Measurements from ENCODE around the gene SLC35E1. TPM values are rescaled to one million over a fixed set of nuclear protein-coding genes. Genes with fewer than 3 reads are reported as not detected.

SLC35E1 gene
- total RNA-seq, 2 donors from 2014 or later: 42.0 to 69.1 TPM

DNA sequence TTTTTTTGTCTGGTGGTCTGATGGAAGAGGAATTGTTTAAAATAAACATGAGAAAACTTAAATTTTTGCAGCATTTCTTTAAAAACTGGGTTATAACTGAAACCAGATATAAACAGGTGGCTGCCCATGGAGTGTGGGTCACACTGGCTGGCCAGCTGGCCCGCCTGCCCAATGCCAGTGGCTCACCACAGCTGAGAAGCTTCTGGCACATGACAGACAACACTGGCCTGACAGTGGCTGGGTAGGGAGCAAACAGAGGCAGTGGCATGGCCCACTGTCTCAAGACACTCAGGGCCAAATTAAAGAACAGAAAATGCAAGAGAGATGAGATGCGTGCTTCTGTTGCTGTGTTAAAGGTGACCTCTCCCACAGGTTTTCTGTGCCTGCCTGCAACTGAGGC is 3.1 kb upstream of the SLC35E1 start:
- peaks cover 4 to 11% of the 10 kb centered on the region in 2 donors for H3K36me3 ChIP-seq
- peaks cover 21% of the 10 kb centered on the region for H3K4me1 ChIP-seq (replicated peaks)
- no peak overlapping the region for H3K4me3 ChIP-seq
- H3K27me3 ChIP-seq (replicated peaks; ENCODE audit: insufficient read depth): no peaks in the 10 kb centered on the region
- TF ChIP-seq, protein P1, sequence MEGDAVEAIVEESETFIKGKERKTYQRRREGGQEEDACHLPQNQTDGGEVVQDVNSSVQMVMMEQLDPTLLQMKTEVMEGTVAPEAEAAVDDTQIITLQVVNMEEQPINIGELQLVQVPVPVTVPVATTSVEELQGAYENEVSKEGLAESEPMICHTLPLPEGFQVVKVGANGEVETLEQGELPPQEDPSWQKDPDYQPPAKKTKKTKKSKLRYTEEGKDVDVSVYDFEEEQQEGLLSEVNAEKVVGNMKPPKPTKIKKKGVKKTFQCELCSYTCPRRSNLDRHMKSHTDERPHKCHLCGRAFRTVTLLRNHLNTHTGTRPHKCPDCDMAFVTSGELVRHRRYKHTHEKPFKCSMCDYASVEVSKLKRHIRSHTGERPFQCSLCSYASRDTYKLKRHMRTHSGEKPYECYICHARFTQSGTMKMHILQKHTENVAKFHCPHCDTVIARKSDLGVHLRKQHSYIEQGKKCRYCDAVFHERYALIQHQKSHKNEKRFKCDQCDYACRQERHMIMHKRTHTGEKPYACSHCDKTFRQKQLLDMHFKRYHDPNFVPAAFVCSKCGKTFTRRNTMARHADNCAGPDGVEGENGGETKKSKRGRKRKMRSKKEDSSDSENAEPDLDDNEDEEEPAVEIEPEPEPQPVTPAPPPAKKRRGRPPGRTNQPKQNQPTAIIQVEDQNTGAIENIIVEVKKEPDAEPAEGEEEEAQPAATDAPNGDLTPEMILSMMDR (IDR thresholded peaks at IDR 0.05): no peak
- no peak for TF ChIP-seq POLR2A (IDR thresholded peaks at IDR 0.05)
- TF ChIP-seq POLR2AphosphoS5 (IDR thresholded peaks at IDR 0.05): no peak
- intact Hi-C loops (cut with DNase I): no loop called here
- no peak overlapping the region for H3K27ac ChIP-seq
- DNase-seq (ENCODE audit: low spot score): no peak
- 85% methylated on average over 2 of the region's 2 CpGs for WGBS
- H3K9me3 ChIP-seq: no peaks in the 10 kb centered on the region

DNA sequence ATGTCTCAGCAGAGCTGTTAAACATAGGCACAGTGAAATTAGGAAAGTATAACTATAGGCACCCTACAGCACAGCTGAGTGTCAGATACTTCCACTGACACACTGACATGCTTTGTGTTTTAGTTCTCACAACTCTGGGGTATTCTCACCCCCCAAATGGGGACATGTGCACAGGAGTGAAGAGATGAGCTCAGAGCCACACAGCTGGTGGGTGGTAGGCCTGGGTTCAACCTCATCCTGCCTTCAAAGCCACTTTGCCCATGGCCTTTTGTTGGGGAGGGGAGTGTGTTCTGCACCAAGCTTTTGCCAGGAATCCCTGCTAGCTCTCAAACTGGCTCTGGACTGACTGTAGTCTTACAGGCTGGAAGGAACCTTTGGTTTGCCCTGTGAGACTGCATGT is 1.7 kb upstream of the SLC35E1 start:
- no peak for DNase-seq (ENCODE audit: low spot score)
- TF ChIP-seq, protein P1 (IDR thresholded peaks at IDR 0.05): no peak
- TF ChIP-seq POLR2A (IDR thresholded peaks at IDR 0.05) (no peak), POLR2AphosphoS5 (IDR thresholded peaks at IDR 0.05) (no peak)
- H3K9me3 ChIP-seq: no peaks in the 10 kb centered on the region
- peaks cover 21% of the 10 kb centered on the region for H3K4me1 ChIP-seq (replicated peaks)
- H3K27me3 ChIP-seq (replicated peaks; ENCODE audit: insufficient read depth): no peaks in the 10 kb centered on the region
- peak overlapping the region in 1 of 2 donors; percentile 84 for H3K27ac ChIP-seq
- intact Hi-C loops (cut with DNase I): loop anchor here (5.0 kb wide), 1 partner anchor 53 kb away; the partner anchor contains the start of gene MED26
- peaks cover 4 to 11% of the 10 kb centered on the region in 2 donors for H3K36me3 ChIP-seq
- H3K4me3 ChIP-seq: no peak overlapping the region

DNA sequence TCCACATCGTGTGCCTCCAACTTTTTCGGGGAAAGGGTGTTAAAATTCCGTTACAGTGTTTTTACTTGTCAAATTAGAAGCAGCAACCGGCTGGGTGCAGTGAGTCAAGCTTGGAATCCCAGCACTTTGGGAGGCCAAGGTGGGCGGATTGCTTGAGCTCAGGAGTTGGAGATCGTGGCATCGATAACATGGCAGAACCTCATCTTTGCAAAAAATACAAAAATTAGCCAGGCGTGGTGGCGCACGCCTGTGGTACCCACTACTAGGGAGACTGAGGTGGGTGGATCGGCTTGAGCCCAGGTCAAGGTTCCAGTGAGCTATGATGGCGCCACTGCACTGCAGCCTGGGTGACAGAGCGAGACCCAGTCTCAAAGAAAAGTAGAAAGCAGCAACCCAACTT is 1.1 kb upstream of the SLC35E1 start:
- Histone ChIP-seq H3K36me3 (peaks cover 4 to 11% of the 10 kb centered on the region in 2 donors), H3K27ac (peak overlapping the region; percentile 84), H3K27me3 (replicated peaks; ENCODE audit: insufficient read depth) (no peaks in the 10 kb centered on the region), H3K9me3 (no peaks in the 10 kb centered on the region), H3K4me3 (peak overlapping the region; percentile 76 to 86), H3K4me1 (replicated peaks) (peaks cover 21% of the 10 kb centered on the region)
- WGBS: 63% methylated on average over 13 of the region's 13 CpGs
- intact Hi-C loops (cut with DNase I): loop anchor here (5.0 kb wide), 1 partner anchor 54 kb away; the partner anchor contains the start of gene MED26
- TF ChIP-seq, protein P1 (IDR thresholded peaks at IDR 0.05): no peak
- TF ChIP-seq POLR2AphosphoS5 (IDR thresholded peaks at IDR 0.05) (no peak), POLR2A (IDR thresholded peaks at IDR 0.05) (no peak)
- DNase-seq (ENCODE audit: low spot score): no peak

DNA sequence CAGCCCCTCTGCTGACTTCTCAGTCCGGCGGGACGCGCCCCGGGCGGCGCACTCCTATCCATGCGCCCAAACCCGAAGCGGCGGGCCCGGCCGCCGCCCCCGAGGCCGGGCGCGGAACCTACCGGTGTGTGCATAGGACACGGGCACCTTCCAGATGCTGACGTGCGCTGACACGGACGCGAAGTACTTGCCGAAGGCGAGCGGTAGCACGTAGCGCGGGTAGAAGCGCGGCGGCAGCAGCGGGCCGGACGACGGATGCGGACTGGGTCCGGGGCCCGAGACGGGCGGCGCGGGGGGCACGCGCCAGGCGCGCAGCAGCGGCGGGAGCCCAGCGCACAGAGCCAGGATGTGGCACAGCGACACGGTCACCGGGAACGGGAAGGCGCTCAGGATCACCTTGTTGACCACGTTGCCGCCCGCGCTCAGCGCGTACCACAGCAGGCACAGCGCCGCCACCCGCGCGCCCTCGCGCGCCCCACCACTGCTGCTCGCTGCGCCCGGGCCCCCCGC is 338 bp downstream of the SLC35E1 start:
- intact Hi-C loops (cut with DNase I): loop anchor here (5.0 kb wide), 1 partner anchor 55 kb away; the partner anchor contains the start of gene MED26
- no peak for TF ChIP-seq POLR2AphosphoS5 (IDR thresholded peaks at IDR 0.05)
- TF ChIP-seq, protein P1 (IDR thresholded peaks at IDR 0.05): peak in 1 of 4 experiments; percentile 3
- Histone ChIP-seq H3K36me3 (peaks cover 4 to 6% of the 10 kb centered on the region in 2 donors), H3K9me3 (no peaks in the 10 kb centered on the region), H3K4me1 (replicated peaks) (peaks cover 21% of the 10 kb centered on the region), H3K27me3 (replicated peaks; ENCODE audit: insufficient read depth) (no peaks in the 10 kb centered on the region), H3K4me3 (peak overlapping the region; percentile 76 to 86), H3K27ac (peak overlapping the region; percentile 77 to 86)
- peak; percentile 23 for DNase-seq (ENCODE audit: low spot score)
- WGBS: under 1% methylated on average over 72 of the region's 75 CpGs

DNA sequence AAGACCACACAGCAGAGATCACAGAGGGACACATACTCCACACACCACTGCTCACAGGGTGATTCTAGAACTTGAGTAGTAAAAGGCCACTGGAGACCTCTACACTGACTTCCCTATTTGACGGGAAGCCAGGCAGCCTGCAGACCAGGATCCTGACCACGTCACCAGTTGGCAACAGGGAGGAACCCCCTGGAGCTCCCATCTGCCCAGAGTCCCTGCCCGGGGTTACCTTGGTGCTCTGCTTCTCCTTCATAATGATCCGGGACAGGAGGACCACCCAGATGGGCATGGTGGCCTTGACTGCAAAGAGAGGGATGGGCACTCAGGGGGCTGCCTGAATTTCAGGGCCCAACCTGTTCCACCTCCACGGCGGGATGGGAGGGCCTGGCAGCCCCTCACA is 932 bp downstream of the SLC35E1 start:
- no peak for TF ChIP-seq POLR2AphosphoS5 (IDR thresholded peaks at IDR 0.05)
- TF ChIP-seq POLR2A (IDR thresholded peaks at IDR 0.05): no peak
- TF ChIP-seq, protein P1 (IDR thresholded peaks at IDR 0.05): no peak
- Histone ChIP-seq H3K4me1 (replicated peaks) (peaks cover 21% of the 10 kb centered on the region), H3K9me3 (no peaks in the 10 kb centered on the region), H3K27ac (peak overlapping the region; percentile 77 to 86), H3K27me3 (replicated peaks; ENCODE audit: insufficient read depth) (no peaks in the 10 kb centered on the region), H3K4me3 (peak overlapping the region; percentile 76 to 86), H3K36me3 (peaks cover 5% of the 10 kb centered on the region in 2 donors)
- intact Hi-C loops (cut with DNase I): loop anchor here (5.0 kb wide), 1 partner anchor 56 kb away; the partner anchor contains the start of gene MED26
- DNase-seq (ENCODE audit: low spot score): no peak
- 32% methylated on average over 6 of the region's 6 CpGs for WGBS
